NCI-H774 (cell line): ENCODE data around the gene UBAC2.

Experiments
- DNase-seq: peaks from one replicate; lab custom pipeline; 2025; lab: John Stamatoyannopoulos, UW

Gene UBAC2

DNA sequence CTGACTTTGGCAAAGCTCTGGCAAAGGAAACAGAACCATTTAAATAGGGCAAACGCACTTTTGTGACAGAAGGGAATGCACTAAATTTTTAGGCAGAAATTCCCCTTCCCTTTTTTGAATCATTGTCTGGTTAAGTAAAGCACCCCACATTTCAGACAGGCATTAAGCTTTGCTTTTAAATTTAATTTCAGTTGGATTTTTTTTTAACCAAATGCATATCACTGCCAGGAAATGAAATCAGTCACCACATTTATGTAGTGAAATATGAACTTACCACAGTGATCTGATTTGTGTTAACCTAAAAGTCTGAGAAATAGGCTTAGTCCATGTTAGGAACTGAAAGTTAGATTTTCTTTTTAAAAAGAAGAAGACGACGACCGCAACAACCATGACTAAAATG lies 95.7 kb downstream of the UBAC2 start:
- no peak for DNase-seq

DNA sequence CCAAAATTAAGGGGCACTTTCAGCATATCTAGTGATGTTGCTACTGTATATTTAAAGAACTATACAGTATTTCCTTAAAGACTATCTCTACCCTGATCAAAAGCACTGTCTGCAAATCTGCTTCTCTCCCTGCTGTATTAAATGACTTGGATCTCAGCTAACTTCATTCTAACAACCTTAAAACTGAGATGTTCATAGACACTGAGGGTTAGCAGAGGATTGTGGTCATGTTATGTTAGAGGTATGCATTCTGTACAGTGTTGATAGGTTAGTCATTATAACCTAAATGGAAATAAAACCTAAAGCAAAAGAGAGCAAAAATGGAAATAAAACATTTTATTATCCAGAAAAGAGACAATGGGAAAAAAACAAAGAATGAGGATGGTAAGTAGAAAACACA lies 96.7 kb downstream of the UBAC2 start:
- no peak for DNase-seq

DNA sequence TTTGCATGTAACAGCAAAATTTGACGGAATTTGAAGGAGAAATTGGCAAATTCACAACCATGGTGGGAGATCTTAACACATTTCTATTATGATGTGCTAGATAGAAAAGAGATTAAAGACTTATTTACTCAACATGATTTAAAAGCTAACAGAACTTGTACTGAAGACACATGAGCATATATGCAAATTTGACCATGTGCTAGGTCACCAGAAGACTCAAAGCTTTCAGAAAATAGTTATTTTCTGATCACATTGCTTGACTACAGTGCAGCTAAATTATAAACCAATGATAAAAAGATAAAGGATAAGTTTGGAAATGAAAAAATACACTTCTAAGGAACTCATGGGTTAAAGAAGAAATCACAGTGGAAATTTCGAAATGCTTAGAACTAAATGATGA lies 97.4 kb downstream of the UBAC2 start:
- no peak for DNase-seq

GRCh38 chr13:99299256-99299919 lies 98.7 kb downstream of the UBAC2 start:
- DNase-seq, result no peak

GRCh38 chr13:99299920-99300341 lies 99.3 kb downstream of the UBAC2 start:
- DNase-seq, result no peak

DNA sequence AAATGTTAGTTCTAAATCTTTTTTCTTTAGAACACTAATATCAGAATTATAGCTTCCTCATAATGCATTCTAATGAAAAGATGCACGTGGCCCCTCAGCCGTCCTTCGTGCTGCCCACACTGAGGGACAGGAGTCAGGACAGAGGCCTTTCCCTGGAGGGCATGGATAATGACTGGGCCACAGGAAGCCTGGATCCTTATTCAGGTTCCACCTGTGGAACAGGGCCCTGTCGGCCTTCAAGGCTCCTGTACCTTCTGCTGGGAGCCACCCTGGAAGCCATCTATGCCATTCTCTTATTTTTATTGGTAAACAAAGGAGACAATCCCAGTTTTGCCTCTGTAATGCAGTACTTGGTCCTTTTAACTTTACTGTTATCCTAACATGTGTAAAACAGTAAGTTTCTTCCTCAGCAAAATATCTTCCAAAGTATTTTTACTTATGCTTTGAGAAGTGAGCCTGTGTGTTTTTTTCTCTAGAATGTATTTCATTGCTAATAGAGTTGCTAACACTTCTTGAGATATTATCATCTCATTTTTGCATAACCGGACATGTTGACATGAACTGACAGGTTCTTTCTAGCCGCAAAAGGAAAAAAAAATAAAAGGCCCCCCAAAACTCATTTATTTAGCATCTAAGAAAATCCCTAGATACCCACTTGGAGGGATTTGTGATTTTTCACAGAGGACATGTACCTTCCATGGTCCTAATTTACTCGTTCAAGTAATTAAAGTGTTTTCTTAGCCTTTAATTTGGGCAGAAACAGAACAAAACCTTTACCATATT lies 100.6 kb downstream of the UBAC2 start:
- DNase-seq, result no peak

- no peak for DNase-seq
Observed at GRCh38 chr13:99301913-99302636, 101.4 kb downstream of the UBAC2 start.

GRCh38 chr13:99302637-99303505 lies 102.2 kb downstream of the UBAC2 start:
- no peak for DNase-seq

- no peak for DNase-seq
Observed at GRCh38 chr13:99303863-99304521, 103.3 kb downstream of the UBAC2 start.

DNA sequence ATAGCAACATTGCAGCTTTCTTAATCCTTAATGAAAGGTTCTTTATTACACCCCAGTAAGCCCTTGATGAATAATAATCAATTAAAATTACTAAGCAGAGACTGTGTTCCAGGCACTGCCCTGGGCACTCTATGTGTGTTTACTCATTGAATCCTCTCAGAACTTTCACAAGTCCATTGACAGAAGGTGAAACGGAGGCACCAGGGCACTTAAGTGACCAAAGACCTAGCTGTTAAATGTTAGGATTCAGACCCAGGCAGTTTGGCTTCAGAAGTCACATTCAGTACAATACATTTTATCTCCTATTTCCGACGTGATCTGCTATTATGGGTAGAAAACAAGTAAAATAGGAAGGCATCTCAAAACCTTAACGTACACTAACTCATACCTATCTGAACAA lies 103.9 kb downstream of the UBAC2 start:
- no peak for DNase-seq

DNA sequence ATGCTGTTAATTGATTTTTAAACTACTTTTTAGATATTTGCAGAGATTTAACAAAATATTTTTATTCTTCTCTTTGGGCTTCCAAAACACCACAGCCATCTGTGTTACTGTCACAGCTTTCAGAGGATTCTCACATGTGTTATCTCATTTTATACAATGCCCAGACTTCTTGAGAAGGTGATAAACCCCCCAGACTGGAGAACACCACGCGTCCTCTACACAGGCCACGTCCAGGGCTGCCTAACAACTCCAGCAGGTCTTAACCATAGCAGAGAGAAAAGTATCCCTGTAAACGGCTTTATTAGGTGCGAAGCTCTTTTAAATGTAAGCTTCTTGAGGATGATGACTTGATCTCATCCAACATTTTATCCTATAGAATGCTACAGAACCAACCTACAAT lies 104.5 kb downstream of the UBAC2 start:
- DNase-seq, result no peak

- no peak for DNase-seq
Observed at GRCh38 chr13:99305566-99305965, 104.9 kb downstream of the UBAC2 start.

GRCh38 chr13:99307247-99307646 lies 106.6 kb downstream of the UBAC2 start, which contains the start of gene GPR183:
Gene GPR183 (minus strand): TSS chr13:99307399. CDS start chr13:99296145, 11,254 bp downstream.
- DNase-seq, result no peak

GRCh38 chr13:99307648-99308339 lies 107.1 kb downstream of the UBAC2 start:
- peak; percentile 27 for DNase-seq

- DNase-seq, result no peak
Observed at GRCh38 chr13:99308471-99309087, 107.9 kb downstream of the UBAC2 start.

GRCh38 chr13:99310382-99311031 lies 109.9 kb downstream of the UBAC2 start:
- no peak for DNase-seq

GRCh38 chr13:99311137-99311536 lies 110.5 kb downstream of the UBAC2 start:
- no peak for DNase-seq

- no peak for DNase-seq
Observed at GRCh38 chr13:99311748-99312492, 111.3 kb downstream of the UBAC2 start.

DNA sequence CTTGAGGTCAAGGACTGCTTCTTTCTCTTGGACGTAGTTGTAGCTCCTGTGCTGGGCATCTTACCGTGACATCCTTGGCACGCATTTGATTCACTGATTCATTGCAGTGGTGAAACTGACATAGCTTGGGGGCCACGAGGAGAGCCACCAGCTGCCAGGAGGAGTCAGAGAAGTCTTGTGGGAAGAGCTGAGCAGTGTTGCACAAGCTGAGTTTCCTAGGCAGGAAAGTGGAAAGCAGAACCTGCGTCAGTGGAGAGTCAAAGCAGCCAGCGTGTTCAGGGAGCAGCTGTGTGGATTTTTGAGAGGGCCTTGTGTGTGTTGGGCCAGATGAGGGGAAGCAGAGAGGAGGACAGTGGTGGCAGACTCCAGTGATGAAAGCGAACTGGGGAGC lies 111.8 kb downstream of the UBAC2 start:
- DNase-seq, result no peak
